Activated CD4-positive, alpha-beta T cell treated with anti-CD3 and anti-CD28 coated beads, Interleukin-10, Interleukin-2, amounts not matched to agents 100 ng/mL and 50 ng/mL, durations not matched to agents 16 hours and 8 hours (primary cell): ENCODE measurements around the gene TRAM2.
"Not testable (repeated sequence)": the region's sequence is repeated elsewhere in the genome, so short reads cannot be mapped to it uniquely, and the experiment has no call there.

Source experiments
- DNase-seq: peaks from one replicate; pipeline ENCODE4 v3.0.0-alpha.2; 2020

TRAM2 gene

GRCh38 chr6:52474173-52474572, 102.7 kb downstream of the TRAM2 start:
- DNase-seq: no peak

GRCh38 chr6:52461194-52461593, 115.7 kb downstream of the TRAM2 start:
- DNase-seq: not testable (repeated sequence)

GRCh38 chr6:52457096-52457495, 119.8 kb downstream of the TRAM2 start:
- DNase-seq: no peak

GRCh38 chr6:52454556-52454955, 122.3 kb downstream of the TRAM2 start:
- DNase-seq: no peak
